ACC112 (cell line): ENCODE data around the gene CPEB2.

ENCODE experiments used
- H2AFZ ChIP-seq: fragments of 200-600 bp; sonication (generic); one replicate; pipeline ENCODE4 v1.6.0; 2017; ENCODE audit warnings: antibody characterized with exemption, low read length; ENCODE audit not compliant: unreplicated experiment
- H3K27ac ChIP-seq: fragments of 200-600 bp; sonication (generic); 2 replicates; pipeline ENCODE4 v1.5.1; 2014; ENCODE audit warnings: low read depth, mild to moderate bottlenecking, antibody characterized with exemption, low read length, moderate library complexity
- H3K27me3 ChIP-seq: fragments of 200-600 bp; sonication (generic); 2 replicates; pipeline ENCODE4 v1.6.1; 2014; ENCODE audit warnings: mild to moderate bottlenecking, antibody characterized with exemption, low read length, moderate library complexity, mixed read lengths; ENCODE audit not compliant: insufficient read depth
- H3K36me3 ChIP-seq: fragments of 200-600 bp; sonication (generic); 2 replicates; pipeline ENCODE4 v1.6.1; 2016; ENCODE audit warnings: mild to moderate bottlenecking, antibody characterized with exemption, low read length, moderate library complexity, mixed read lengths; ENCODE audit not compliant: insufficient read depth
- H3K4me1 ChIP-seq: fragments of 200-600 bp; sonication (generic); one replicate; pipeline ENCODE4 v1.6.1; 2016; ENCODE audit warnings: low read length, mixed read lengths; ENCODE audit not compliant: insufficient read depth, unreplicated experiment, control insufficient read depth
- H3K4me3 ChIP-seq: fragments of 200-600 bp; sonication (generic); 2 replicates; pipeline ENCODE4 v1.5.1; 2014; ENCODE audit warnings: mild to moderate bottlenecking, low read depth, low read length
- H3K79me2 ChIP-seq: fragments of 200-600 bp; sonication (generic); one replicate; pipeline ENCODE4 v1.6.0; 2016; ENCODE audit warnings: low read length; ENCODE audit not compliant: control insufficient read depth, unreplicated experiment, insufficient read depth

The CPEB2 gene

DNA sequence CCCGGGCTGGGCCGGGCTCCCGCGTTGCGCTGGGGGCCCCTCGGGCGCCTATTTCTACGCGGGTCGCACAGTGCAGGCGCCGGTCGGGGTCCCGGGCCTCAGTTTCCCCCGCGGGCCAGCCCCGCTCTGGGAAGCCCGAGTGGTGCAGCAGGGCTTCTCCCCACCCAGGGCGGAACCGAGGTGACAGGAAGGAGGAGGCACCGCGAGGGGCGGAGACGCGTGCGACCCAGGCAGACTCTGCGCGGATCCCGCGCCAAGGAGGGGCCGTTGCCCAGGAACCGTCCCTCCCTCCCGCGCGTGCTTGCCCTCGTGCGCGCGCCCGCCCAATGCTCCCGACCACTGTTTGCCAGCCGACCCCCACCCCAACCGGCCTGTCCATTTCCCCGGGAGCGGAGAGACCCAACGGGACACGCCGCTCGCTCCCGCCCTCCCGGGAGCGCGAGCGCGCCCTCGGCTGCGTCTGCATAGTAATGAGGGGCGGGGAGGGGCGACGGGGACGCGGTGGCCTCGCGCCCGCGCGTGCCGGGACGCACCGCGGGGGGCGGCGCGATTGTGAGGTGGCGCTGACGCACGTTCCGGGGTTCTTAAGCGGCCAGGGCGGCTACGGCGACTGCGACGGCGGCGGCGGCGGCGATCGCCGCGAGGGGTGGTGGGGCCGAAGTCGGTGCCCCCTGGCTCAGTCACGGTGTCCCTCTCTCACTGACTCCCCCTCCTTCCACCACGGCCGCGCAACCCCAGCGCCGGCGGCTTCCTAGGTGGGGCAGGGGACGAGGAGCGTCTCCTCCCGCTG lies at the start of gene CPEB2:
Gene CPEB2, plus strand, starts transcription at position 613 of the 790 bp plus-strand sequence. CDS start 193 bp downstream, outside the sequence.
- peaks cover 18% of the 10 kb centered on the region for H3K4me1 ChIP-seq
- H3K79me2 ChIP-seq = peaks cover 39% of the 10 kb centered on the region
- H2AFZ ChIP-seq = peak within 1 kb of the TSS; percentile 94
- H3K36me3 ChIP-seq = 0 out of 2 replicates have a peak, but pooled peaks cover 6% of the 10 kb centered on the region
- H3K27ac ChIP-seq = peak within 1 kb of the TSS; percentile 97
- H3K4me3 ChIP-seq = peak within 1 kb of the TSS; percentile 86
- no peaks in the 10 kb centered on the region for H3K27me3 ChIP-seq

DNA sequence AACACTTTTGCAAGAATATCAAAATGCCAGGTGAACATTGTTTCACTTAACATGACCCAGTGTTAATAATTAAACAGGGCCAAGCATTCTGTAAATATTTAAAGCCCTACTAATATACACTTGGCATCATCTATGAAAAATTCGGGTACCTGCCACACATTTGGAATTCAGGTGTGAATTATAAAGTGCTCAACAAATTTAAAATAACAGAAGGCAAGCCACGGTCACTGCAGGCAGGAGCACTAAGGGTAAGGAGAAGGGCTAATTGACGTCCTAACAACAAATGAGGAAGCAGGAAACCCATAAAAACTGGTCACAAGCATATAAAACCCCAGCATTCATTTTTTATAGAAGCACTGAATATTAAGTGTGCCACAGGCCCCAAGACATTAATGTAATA lies 43.8 kb upstream of the CPEB2 start:
- Histone ChIP-seq H2AFZ (no peak overlapping the region), H3K27me3 (no peaks in the 10 kb centered on the region), H3K36me3 (no peaks in the 10 kb centered on the region), H3K79me2 (no peaks in the 10 kb centered on the region), H3K4me1 (no peaks in the 10 kb centered on the region), H3K27ac (no peak overlapping the region), H3K4me3 (no peak overlapping the region)

DNA sequence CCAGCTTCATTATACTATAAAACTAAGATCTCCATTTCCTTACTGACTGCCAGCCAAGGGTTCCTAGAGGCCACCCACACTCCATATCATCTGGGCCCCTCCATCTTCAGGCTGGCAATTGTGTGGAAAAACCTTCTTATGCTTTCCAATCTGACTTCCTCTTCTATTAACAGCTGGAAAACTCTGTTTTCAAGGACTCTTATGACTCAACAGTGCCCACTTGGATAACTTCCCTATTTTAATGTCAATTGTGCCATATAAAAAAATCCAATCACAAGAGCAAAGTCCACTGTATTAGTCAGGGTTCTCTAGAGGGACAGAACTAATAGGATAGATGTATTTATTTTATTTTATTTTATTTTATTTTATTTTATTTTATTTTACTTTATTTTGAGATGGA lies 41.0 kb upstream of the CPEB2 start:
- no peaks in the 10 kb centered on the region for H3K79me2 ChIP-seq
- no peak overlapping the region for H3K27ac ChIP-seq
- H3K36me3 ChIP-seq = no peaks in the 10 kb centered on the region
- H3K4me1 ChIP-seq = no peaks in the 10 kb centered on the region
- no peak overlapping the region for H3K4me3 ChIP-seq
- H2AFZ ChIP-seq = no peak overlapping the region
- H3K27me3 ChIP-seq = no peaks in the 10 kb centered on the region

DNA sequence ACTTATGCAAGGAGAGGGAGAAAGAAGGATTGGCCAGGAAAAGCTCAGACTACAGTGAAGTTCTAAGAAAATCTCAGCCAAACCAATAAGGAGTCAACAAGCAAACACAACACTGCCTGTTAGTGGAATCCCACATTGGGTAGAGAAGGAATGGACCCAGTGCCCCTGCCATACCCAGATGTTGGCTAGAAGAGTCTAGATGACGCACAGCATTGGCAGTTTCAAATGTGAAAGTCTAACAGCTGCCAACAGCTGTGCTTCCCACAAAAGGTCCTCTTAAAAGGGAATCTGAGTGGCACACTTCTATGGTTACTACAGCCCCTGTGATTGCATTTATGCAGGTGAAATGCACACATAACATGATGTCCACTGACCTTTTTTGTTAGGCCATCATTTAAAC lies 37.2 kb upstream of the CPEB2 start:
- Histone ChIP-seq H3K36me3 (no peaks in the 10 kb centered on the region), H3K4me1 (no peaks in the 10 kb centered on the region), H3K27me3 (no peaks in the 10 kb centered on the region), H3K4me3 (no peak overlapping the region), H3K79me2 (no peaks in the 10 kb centered on the region), H3K27ac (no peak overlapping the region), H2AFZ (no peak overlapping the region)

DNA sequence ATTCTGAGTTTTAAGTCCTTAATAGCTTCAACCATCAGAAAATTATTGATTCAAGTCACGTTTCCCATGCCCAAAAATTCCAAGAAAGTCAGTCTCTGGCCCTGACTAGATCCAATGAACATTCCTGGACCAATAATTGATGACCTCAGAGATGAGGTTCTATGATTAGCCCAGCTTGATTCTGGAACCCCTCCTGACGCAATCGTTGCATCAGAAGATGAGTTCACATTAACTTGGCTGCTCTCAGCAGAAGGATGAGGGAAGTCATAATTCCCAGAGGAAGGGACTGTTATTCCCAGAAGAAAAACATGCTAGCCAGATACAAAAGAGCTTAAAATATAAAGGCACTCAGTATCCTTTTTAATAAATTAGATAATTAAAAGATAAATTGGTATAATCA lies 34.3 kb upstream of the CPEB2 start:
- no peaks in the 10 kb centered on the region for H3K36me3 ChIP-seq
- no peaks in the 10 kb centered on the region for H3K27me3 ChIP-seq
- H3K27ac ChIP-seq = no peak overlapping the region
- H3K4me3 ChIP-seq = no peak overlapping the region
- H3K4me1 ChIP-seq = no peaks in the 10 kb centered on the region
- H3K79me2 ChIP-seq = no peaks in the 10 kb centered on the region
- no peak overlapping the region for H2AFZ ChIP-seq

DNA sequence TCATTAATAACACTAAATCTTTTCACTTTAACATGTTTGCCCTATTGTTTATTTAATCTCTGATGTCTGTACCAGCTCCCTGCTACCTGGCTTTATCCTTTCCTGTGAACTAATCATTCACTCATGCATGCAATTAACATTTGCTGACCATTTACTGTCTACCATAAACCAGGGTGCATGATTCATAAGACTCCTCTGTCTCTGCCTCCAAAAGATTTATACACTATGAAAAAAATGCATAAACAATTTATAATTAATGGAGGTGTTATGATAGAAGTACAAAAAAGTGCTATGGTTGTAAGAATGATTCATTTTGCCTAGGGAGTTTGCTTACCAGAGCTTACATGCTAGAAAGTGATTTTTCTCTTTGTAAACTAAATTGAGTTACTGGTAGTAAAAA lies 24.5 kb upstream of the CPEB2 start:
- H3K79me2 ChIP-seq = no peaks in the 10 kb centered on the region
- H3K4me3 ChIP-seq = no peak overlapping the region
- H3K36me3 ChIP-seq = no peaks in the 10 kb centered on the region
- no peaks in the 10 kb centered on the region for H3K27me3 ChIP-seq
- H3K4me1 ChIP-seq = no peaks in the 10 kb centered on the region
- no peak overlapping the region for H2AFZ ChIP-seq
- no peak overlapping the region for H3K27ac ChIP-seq

DNA sequence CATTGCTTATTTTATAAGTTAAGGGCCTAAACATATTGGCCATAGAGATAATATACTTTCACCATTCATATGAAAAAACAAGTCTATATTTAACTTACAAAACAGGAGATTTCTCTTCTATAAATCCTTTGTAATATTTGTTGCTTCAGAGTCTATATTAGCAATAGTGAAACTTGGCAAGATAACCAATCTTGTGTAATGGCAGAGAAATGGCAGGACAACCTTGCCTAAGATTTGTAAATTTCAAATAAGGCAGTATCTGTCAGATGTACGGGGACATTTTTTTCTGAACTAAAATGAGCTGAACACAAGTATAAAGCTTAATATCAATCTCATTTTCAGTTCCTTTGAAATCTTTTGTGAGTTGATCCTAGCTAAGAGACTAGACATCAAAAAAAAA lies 17.8 kb upstream of the CPEB2 start:
- Histone ChIP-seq H3K36me3 (no peaks in the 10 kb centered on the region), H2AFZ (peak overlapping the region; percentile 13), H3K27me3 (no peaks in the 10 kb centered on the region), H3K4me3 (no peak overlapping the region), H3K79me2 (no peaks in the 10 kb centered on the region), H3K4me1 (peaks cover 3% of the 10 kb centered on the region), H3K27ac (no peak overlapping the region)

DNA sequence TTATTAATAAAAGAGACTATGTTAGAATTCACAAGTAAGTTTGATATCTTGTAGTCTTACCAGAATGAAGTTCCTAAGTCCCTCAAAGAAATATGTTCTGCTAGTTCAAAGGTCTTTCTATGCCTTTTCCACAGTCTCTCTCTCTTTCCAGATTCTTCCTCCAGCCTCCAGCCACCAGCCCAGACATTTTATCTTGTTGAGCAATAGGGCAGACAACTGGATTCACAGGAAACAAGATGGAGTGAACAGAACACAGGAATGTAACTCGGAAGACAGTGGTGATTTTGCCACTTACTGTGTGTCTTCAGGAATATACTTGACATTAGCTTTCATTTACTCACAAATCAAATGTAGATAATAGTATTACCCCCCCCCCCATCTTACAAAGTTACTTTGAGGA lies 17.1 kb upstream of the CPEB2 start:
- H2AFZ ChIP-seq = no peak overlapping the region
- H3K27me3 ChIP-seq = no peaks in the 10 kb centered on the region
- H3K27ac ChIP-seq = no peak overlapping the region
- no peaks in the 10 kb centered on the region for H3K36me3 ChIP-seq
- H3K79me2 ChIP-seq = no peaks in the 10 kb centered on the region
- H3K4me1 ChIP-seq = peaks cover 3% of the 10 kb centered on the region
- no peak overlapping the region for H3K4me3 ChIP-seq

DNA sequence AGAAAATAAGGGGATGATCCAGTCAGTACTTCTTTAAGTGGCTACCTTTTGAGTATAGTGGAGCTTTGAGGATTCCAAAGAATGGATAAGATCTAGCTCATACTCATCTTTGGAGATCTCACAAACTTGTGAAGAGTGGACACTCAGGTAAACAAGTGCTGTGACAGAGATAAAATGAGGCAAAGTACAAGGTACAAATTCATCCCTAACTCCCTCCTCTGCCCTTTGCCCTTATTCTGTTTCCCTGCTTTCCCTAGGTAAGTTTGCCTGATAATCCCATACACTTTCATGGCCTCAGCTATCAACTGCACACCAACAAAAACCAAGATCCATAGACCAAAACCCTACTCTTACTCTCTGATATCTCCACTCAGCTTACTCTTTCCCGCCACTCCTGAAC lies 16.4 kb upstream of the CPEB2 start:
- H3K4me3 ChIP-seq = no peak overlapping the region
- H3K4me1 ChIP-seq = peaks cover 3% of the 10 kb centered on the region
- no peaks in the 10 kb centered on the region for H3K27me3 ChIP-seq
- H3K36me3 ChIP-seq = no peaks in the 10 kb centered on the region
- H3K79me2 ChIP-seq = no peaks in the 10 kb centered on the region
- no peak overlapping the region for H3K27ac ChIP-seq
- no peak overlapping the region for H2AFZ ChIP-seq

DNA sequence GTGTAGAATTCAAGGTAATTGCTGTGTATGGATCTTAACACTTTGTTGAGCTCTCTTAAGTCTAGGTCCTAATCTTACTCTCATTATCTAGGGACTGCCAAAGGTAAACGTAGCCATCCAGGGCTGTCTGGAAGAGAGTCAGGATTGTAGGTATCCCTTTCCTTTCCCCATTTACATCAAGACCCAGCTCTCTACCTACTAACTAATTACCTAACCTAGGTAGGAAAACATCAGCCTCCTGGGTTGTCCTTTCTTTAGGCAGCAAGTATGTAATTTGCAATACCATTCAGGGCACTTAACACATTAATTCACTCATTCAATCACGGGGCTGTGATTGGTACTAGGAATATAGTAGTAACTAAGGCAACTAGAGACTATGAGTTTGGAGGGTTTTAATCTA lies 15.2 kb upstream of the CPEB2 start:
- Histone ChIP-seq H2AFZ (no peak overlapping the region), H3K27me3 (no peaks in the 10 kb centered on the region), H3K4me1 (peaks cover 3% of the 10 kb centered on the region), H3K27ac (no peak overlapping the region), H3K79me2 (no peaks in the 10 kb centered on the region), H3K36me3 (no peaks in the 10 kb centered on the region), H3K4me3 (no peak overlapping the region)

DNA sequence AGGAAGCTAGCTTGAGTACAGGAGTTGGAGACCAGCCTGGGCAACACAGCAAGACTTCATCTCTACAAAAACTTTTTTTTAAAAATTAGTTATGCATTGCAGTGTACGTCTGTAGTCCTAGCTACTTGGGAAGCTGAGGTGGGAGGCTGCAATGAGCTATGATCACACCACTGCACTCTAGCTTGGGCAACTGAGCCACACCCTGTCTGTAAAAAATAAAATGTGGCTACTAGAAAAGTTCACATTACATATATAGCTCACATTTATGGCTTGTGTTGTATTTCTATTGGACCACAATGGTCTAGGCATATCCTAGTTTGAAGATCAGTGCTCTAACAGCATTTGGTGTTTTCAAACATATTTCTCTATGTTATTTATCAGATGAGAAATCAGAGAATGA lies 11.8 kb upstream of the CPEB2 start:
- no peak overlapping the region for H2AFZ ChIP-seq
- H3K27me3 ChIP-seq = no peaks in the 10 kb centered on the region
- H3K79me2 ChIP-seq = no peaks in the 10 kb centered on the region
- no peak overlapping the region for H3K27ac ChIP-seq
- no peaks in the 10 kb centered on the region for H3K36me3 ChIP-seq
- H3K4me3 ChIP-seq = no peak overlapping the region
- peaks cover 3% of the 10 kb centered on the region for H3K4me1 ChIP-seq
